ELF-1 (cell line): ENCODE results near the gene GREM2.

Experiments used
- DNase-seq: peaks from one replicate; pipeline ENCODE4 v3.0.0-alpha.2; 2016; ENCODE audit warnings: low read depth, low spot score

The GREM2 gene

DNA sequence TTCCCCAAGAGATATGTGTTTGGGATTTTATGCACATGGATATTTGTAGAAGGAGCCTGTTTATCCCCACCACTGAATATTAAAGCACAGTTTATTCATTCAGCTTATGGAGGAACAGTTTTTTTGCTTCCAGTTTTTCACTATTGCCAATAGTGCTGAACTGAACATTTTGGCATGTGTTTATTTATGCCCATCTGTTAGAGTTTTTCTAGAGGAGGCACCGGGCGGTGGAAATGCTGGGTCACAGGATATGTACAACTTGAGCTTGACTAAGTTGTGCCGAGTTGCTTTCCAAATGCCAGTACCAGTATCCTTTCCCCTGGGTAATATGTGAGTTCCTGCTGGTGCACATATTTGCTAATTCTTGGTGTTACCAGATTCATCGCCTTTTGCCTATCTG is 111.3 kb downstream of the GREM2 start:
- DNase-seq, result no peak

GRCh38 chr1:240499012-240499411 is 112.9 kb downstream of the GREM2 start:
- DNase-seq, result peak; percentile 78

GRCh38 chr1:240498335-240498734 is 113.6 kb downstream of the GREM2 start:
- peak; percentile 19 for DNase-seq

DNA sequence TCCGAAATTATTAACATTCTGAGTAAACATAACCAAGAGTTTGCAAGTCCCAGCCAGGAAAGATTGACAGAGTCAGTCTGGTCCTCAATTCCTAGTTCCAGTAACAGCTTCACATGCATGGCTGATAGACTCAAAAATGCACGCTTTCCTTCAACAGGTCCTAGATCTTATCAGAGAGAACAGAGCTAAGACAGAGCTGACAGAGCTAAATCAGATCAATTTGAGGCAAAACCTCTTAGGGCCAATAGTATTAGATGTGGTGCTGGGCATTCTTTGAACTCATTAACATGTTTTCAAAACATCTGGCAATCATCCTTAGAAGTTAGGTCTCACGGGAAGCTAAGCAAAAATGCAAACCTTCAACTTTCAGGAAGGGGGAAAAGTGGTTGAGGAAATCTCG is 114.0 kb downstream of the GREM2 start:
- DNase-seq, result no peak

GRCh38 chr1:240496941-240497340 is 115.0 kb downstream of the GREM2 start:
- DNase-seq, result no peak

DNA sequence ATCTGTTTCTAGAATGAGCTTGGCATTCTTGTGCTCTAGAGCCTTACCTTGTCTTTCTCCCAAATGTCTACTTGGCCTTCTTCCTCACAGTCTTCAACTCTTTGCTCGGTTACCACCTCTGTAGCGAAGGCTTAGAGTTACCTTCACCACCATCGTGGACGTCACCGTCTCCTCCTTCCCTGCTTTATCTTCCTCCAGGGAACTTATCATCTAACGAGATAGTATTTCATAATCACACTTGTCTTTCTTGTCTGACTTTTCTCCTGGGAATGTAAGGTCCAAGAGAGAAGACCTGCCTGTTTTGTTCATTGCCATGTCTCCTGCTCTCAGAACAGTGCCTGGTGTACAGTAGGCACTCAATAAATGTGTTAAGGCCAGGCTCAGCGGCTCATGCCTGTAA is 115.6 kb downstream of the GREM2 start:
- DNase-seq, result no peak

DNA sequence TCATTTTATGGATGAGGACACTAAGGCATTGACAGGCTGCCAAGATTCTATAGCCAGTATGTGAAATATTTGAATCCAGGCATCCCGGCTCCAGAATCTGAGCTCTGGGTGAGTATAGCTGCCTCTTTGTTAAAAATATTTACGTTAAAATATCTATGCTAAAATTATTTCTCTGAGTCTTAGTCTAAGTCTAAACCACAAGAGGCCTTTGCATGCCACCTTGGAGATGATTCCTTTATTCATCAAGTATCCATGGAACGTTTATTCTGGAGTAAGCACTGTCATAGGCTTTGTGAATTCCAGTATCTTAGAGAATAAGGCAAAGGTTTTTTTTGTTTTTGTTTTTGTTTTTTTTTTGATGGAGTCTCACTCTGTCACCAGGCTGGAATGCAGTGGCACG is 116.4 kb downstream of the GREM2 start:
- DNase-seq, result no peak

- DNase-seq, result peak; percentile 91
These were observed 119.0 kb downstream of the GREM2 start for GRCh38 chr1:240492832-240493440.

DNA sequence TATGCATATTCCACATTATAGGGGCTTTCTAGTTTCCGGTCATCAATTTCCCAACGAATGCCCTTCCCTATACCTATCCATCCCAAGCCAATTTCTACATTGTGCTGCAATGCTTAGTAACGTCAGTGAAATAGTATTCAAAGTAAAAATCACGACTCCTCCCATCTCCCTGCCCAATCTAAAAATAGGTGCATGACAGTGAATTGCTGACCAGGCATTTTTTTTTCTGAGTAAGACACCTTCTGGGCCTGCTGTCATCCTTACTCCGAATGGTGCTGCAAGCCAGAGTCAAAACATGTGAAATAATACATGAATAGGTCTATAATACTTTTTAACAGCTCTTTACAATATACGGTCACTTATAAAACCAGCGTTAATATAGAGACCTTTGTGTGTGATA is 120.2 kb downstream of the GREM2 start:
- DNase-seq, result no peak

DNA sequence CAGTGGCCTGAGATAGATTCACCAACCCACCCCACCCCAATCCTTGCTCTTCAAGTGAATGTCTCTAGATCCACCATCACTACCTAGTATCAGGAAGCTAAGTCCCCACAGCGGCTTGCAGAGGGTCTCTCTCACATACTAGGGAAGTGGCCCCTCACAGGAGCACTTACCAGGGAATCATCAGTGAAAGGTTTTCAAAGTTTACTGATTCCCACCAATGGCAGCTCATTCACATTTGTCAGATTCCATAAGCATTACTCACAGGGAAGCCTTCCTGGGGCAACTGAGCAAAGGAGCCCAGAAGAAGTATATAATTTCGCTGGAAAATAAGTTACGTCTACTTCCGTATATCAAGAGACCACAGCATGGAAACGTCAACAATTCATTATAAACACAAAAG is 120.8 kb downstream of the GREM2 start:
- peak; percentile 36 for DNase-seq

DNA sequence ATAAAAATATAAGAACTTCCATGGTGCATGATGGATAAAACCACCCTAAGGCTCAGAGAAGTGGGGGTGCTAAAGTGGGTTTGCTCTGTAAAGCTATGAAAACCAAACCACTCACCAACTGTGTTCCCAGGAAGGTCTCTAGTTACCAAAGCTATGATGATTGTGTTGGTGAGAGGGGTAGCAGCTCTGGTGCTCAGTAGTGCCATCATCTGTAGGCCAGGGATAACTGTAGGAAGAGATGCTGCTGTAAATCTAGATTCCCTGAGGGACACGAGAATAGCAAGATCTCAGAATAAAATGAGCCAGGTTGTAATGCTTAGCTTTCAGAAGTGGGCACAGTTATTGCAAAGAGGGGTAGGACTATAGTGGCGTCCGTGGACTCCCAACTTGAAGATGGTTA is 124.5 kb downstream of the GREM2 start:
- DNase-seq, result no peak

DNA sequence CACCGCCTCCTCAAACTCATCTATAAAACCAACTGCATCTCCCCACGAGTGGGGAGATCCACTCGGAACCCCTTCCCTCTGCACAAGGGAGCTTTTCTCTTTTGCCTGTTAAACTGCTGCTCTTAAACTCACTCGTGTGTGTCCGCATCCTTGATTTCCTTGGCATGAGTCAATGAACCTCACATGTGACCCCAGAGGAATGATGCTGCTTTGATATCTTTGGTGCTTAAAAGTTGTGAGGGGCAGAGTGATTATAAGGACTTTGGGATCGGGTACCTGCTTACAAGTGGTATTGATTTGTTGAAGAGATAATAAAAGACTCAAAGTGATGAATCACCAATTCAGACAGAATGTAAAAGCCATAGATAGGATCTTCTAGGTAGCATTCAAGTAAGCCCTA is 125.3 kb downstream of the GREM2 start:
- no peak for DNase-seq

DNA sequence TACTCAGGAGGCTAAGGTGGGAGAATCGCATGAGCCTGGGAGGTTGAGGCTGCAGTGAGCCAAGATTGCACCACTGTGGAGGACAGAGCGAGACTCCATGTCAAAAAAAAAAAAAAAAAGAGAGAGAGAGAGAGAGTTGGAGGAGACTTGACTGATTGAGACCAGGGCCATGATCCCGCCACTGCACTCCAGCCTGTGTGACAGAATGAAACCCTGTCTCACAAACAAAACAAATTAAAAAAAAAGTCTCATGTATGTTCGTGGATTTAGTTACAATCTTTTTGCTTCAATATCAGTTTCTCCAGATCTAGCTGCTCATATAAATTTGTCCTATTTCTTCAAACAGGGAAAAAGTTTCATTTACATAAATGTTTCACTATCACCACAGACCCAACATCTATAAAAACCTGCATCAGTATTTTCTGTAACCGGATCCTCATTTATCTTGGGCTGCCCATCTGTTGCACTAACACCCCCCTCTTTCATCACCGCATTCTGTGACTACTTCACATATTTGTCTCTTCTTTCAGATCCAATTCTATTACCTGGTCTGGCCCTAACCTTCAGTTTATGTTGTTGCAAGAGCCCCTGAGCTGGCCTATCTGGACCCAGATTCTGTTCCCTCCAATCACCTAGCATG is 127.0 kb downstream of the GREM2 start:
- DNase-seq, result no peak

DNA sequence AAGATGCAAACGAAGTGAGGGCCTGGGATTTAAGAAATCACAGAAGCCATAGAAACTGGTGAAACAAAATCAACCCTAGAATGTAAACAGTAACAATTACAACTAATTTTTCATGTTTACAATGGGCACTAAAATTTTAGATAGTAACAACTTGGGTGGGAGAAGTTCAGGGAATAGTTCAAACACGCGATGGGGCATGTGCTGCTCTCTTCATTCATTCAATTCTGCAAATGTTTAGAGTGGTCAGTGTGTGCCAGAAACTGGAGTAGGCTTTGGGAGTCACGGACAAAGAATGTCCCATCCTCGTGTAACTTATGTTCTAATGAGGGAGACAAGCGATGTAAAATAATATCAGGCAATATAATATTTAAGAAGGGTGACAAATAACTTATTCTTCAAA is 133.4 kb downstream of the GREM2 start:
- no peak for DNase-seq

GRCh38 chr1:240475832-240476231 is 136.1 kb downstream of the GREM2 start:
- no peak for DNase-seq

DNA sequence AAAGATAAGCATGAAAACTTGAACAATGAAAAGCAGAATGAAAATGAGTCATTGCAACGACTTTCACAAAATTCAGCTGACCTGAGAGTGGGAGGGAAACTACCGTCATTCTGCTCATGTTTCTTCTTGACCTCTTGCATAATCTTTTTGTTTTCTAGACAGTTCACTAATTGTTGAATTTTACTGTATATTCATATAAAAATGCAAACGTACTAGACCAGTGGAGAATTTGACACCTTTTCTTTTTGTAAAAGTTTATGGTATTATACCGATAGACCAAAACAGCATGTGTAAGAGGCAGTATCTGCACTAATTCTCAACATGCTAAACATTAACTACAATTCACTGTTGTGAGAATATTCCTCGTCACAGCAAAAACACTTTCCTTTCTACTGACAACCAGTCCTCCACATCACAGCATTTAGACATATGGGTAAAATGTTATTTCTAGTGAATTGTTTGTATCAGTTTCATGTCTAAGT is 137.8 kb downstream of the GREM2 start:
- no peak for DNase-seq

GRCh38 chr1:240468656-240469055 is 143.3 kb downstream of the GREM2 start:
- no peak for DNase-seq

- DNase-seq, result no peak
These were observed 144.1 kb downstream of the GREM2 start for GRCh38 chr1:240467895-240468294.

DNA sequence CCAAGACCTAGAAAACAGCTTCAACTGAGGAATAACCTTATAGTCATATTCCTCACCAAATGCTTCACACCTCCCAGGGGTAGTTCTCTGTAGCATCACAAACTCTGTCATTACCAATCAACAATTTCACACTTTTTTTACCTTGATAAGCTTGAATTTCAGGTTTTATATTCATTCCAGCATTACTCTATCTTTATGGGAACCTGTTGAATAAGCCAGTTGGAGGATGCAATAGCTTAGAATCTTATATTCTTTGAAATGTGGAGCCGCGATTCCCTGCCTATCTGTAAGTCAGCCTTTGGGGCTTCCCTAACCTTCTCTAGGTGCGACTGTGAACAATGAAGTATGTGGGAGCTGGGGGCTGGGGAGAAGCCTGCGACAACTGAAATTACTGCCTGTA is 145.4 kb downstream of the GREM2 start:
- no peak for DNase-seq

DNA sequence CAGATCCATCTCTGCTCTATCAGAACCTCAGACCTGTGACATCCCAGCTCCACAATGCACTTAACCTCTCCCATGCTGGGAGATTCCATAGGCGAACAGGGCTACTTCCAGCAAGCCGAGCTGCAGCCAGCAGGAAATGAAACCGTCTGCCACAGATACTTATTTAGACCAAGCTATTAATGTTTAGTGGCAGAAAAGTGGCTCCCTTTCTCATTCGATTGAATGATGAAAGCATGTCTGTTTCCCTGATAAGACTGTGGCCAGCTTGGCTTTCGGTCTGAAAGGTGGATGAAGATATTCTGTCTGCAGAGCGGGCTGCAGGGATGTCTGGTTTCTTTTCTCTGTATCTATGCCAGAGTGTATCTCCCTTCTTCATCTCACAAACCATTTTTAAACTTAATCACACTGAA is 146.4 kb downstream of the GREM2 start:
- peak; percentile 9 for DNase-seq

- no peak for DNase-seq
These were observed 147.9 kb downstream of the GREM2 start for GRCh38 chr1:240464099-240464498.

DNA sequence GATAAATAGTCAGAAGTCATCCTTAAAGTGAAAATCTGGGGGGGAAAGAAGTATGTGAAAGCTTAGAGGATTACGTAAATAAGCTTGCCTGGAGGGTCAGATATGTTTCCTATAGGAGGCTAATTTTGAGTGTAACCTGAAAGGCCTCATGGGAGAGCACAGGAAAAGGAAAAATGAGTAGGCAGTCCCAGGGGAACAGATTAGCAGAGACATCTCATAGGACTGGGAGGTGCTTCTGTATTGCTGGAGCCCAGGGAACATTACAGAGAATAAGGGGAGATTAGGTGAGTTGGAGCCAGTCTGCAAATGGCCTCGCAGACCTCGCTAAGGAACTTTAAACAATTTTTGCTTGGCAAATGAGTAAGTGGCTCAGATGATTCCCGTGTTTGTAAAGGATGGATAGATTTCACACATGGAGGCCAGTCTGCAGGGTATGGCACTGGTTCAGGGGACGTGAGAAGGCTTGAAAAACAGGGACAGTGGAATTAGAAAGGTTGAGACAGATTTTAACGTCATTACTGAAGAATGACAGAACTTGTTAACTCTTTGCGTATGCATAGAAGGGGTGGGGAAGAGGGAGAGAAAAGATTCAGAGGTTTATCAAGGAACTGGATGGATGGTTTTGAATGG is 149.1 kb downstream of the GREM2 start:
- DNase-seq, result no peak

DNA sequence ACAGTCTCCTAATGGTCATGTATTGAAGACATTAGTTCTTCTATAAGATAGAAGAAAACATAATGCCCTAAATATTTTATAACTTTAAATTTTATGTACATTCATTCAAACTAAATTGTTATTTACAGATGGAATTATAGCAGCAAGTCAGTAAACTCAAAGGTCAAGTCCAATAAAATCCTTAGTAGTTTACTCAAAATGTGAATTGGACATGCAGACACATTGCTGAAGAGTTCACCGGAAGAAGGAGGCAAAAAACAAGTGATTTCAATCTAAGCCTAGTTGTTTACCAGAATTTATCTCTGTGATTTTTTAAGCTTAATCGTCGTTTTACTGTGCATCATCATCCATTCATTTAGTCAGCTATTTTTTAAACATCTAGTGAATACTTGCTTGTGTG is 149.7 kb downstream of the GREM2 start:
- no peak for DNase-seq
